GM23338 (cell line): ENCODE results near the gene CPEB3.

Experiments used
- CREB1 ChIP-seq: fragments of 250-450 bp; sonication (Bioruptor Pico); IDR thresholded peaks from 2 replicates; pipeline ENCODE4 v1.5.0; 2020; ENCODE audit warnings: low read depth, mild to moderate bottlenecking, moderate library complexity
- EZH2 ChIP-seq: fragments of 200-600 bp; sonication (generic); IDR thresholded peaks from one replicate; pipeline ENCODE4 v1.8.0; 2017; ENCODE audit warnings: antibody characterized with exemption, mild to moderate bottlenecking, low read depth; ENCODE audit not compliant: unreplicated experiment
- EZH2phosphoT487 ChIP-seq: fragments of 200-600 bp; sonication (generic); IDR thresholded peaks from one replicate; pipeline ENCODE4 v1.8.1; 2018; ENCODE audit warnings: antibody characterized with exemption; ENCODE audit not compliant: unreplicated experiment
- JUNB ChIP-seq: IDR thresholded peaks from one replicate; pipeline ENCODE4 v1.6.1; 2016; ENCODE audit warnings: antibody characterized with exemption; ENCODE audit not compliant: unreplicated experiment
- POLR2AphosphoS5 ChIP-seq: IDR thresholded peaks from 2 replicates; pipeline ENCODE4 v1.6.1; 2016; ENCODE audit warnings: antibody characterized with exemption, low read depth
- REST ChIP-seq: IDR thresholded peaks from one replicate; pipeline ENCODE4 v1.6.1; 2018; ENCODE audit warnings: antibody characterized with exemption; ENCODE audit not compliant: unreplicated experiment
- STAT1 ChIP-seq: IDR thresholded peaks from one replicate; pipeline ENCODE4 v1.6.1; 2016; ENCODE audit warnings: antibody characterized with exemption; ENCODE audit not compliant: unreplicated experiment
- ZNF114 ChIP-seq: fragments of 250-450 bp; sonication (Bioruptor Pico); IDR thresholded peaks from 2 replicates; pipeline ENCODE4 v1.5.0; 2020; ENCODE audit warnings: mild to moderate bottlenecking, moderate library complexity
- ZNF331 ChIP-seq: fragments of 250-450 bp; sonication (Bioruptor Pico); IDR thresholded peaks from 2 replicates; pipeline ENCODE4 v1.5.0; 2020; ENCODE audit warnings: low read depth, mild to moderate bottlenecking, moderate library complexity
- ZNF462 ChIP-seq: fragments of 250-450 bp; sonication (Bioruptor Pico); IDR thresholded peaks from 2 replicates; pipeline ENCODE4 v1.5.0; 2020; ENCODE audit warnings: mild to moderate bottlenecking, moderate library complexity
- TF ChIP-seq, protein P1 (sequence below), 2 experiments: fragments of 200-600 bp in 1 of 2; sonication (generic) in 1 of 2; conservative IDR thresholded peaks; 2 replicates each; pipeline versions ENCODE4 v1.5.1 to v1.6.1; 2016 to 2017; ENCODE audit warnings: antibody characterized with exemption in 2 of 2, low read depth in 2 of 2, mild to moderate bottlenecking in 2 of 2, moderate library complexity in 1 of 2

DNA sequence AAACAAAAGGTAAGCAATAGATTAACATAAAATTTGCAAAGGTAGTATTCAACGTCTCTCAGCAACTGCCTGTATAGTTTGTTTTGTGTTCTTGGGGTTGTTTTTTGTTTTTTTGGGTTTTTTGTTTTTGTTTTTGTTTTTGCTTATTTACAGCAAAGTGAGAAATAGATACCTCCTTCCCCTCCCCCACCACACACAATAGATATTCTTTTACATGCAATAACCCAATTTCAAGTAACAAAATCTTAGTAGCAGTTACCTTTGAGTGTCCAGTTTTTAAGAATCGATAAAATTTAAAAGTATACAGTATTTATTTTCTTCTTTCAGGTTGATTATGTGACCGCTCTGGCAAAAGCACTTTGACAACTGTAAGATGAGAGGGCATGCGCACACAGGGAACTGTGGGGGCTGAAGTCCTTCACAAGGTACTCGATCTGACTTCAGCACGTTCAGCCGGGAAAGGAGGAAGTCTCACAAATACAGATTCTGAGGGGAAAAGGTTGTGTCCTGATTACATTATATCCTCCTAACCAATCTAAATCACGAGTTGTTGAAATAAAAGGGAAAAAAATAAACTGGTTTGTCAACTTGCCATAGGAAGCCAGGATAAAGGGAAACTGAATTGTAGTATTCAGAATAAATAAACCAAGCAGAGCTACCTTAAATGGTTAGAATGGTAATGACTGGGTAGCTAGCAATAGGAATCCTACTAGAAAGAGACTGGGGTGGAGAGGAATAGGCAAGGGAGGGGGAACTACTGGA is 47.8 kb downstream of the CPEB3 start:
- TF ChIP-seq, protein P1, sequence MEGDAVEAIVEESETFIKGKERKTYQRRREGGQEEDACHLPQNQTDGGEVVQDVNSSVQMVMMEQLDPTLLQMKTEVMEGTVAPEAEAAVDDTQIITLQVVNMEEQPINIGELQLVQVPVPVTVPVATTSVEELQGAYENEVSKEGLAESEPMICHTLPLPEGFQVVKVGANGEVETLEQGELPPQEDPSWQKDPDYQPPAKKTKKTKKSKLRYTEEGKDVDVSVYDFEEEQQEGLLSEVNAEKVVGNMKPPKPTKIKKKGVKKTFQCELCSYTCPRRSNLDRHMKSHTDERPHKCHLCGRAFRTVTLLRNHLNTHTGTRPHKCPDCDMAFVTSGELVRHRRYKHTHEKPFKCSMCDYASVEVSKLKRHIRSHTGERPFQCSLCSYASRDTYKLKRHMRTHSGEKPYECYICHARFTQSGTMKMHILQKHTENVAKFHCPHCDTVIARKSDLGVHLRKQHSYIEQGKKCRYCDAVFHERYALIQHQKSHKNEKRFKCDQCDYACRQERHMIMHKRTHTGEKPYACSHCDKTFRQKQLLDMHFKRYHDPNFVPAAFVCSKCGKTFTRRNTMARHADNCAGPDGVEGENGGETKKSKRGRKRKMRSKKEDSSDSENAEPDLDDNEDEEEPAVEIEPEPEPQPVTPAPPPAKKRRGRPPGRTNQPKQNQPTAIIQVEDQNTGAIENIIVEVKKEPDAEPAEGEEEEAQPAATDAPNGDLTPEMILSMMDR (conservative IDR thresholded peaks at IDR 0.05; ENCODE audit: low read depth in 2 of 2) = no peak
- no peak for TF ChIP-seq EZH2phosphoT487
- TF ChIP-seq EZH2 = no peak
- no peak for TF ChIP-seq REST
- no peak for TF ChIP-seq ZNF114 (CRISPR knock-in tag)
- TF ChIP-seq JUNB = no peak
- no peak for TF ChIP-seq POLR2AphosphoS5
- no peak for TF ChIP-seq ZNF462 (CRISPR knock-in tag)
- no peak for TF ChIP-seq CREB1 (CRISPR knock-in tag)
- TF ChIP-seq STAT1 = no peak
- no peak for TF ChIP-seq ZNF331 (CRISPR knock-in tag)
